SK-N-SH treated with all-trans-retinoic acid at 6 μM for 48 hours (cell line): ENCODE data around the gene CNTNAP2.

Source experiments
- ESRRG ChIP-seq: fragments of 250-450 bp; sonication (Bioruptor Pico); IDR thresholded peaks from 2 replicates; pipeline ENCODE4 v1.6.1; 2021; ENCODE audit warnings: mild to moderate bottlenecking
- GLIS3 ChIP-seq: fragments of 250-450 bp; sonication (Bioruptor Pico); IDR thresholded peaks from 2 replicates; pipeline ENCODE4 v1.5.0; 2020; ENCODE audit warnings: mild to moderate bottlenecking, moderate library complexity
- ISL1 ChIP-seq: fragments of 250-450 bp; sonication (Bioruptor Pico); IDR thresholded peaks from 2 replicates; pipeline ENCODE4 v2.1.2; 2022; ENCODE audit warnings: mild to moderate bottlenecking, moderate library complexity
- OSR1 ChIP-seq: fragments of 250-450 bp; sonication (Bioruptor Pico); IDR thresholded peaks from 2 replicates; pipeline ENCODE4 v1.8.0; 2022; ENCODE audit warnings: moderate library complexity, mild to moderate bottlenecking, inconsistent platforms
- PATZ1 ChIP-seq: fragments of 250-450 bp; sonication (Bioruptor Pico); IDR thresholded peaks from 2 replicates; pipeline ENCODE4 v1.8.0; 2020; ENCODE audit warnings: mild to moderate bottlenecking, moderate library complexity, borderline replicate concordance
- RARB ChIP-seq: fragments of 250-450 bp; sonication (Bioruptor Pico); IDR thresholded peaks from 2 replicates; pipeline ENCODE4 v1.8.0; 2021; ENCODE audit warnings: mild to moderate bottlenecking, moderate library complexity
- SNAI2 ChIP-seq: fragments of 250-450 bp; sonication (Bioruptor Pico); IDR thresholded peaks from 2 replicates; pipeline ENCODE4 v1.5.0; 2020; ENCODE audit warnings: mild to moderate bottlenecking, moderate library complexity
- ZFP3 ChIP-seq: fragments of 250-450 bp; sonication (Bioruptor Pico); IDR thresholded peaks from 2 replicates; pipeline ENCODE4 v1.5.0; 2020; ENCODE audit warnings: mild to moderate bottlenecking, moderate library complexity
- ZFP30 ChIP-seq: fragments of 450-650 bp; formaldehyde crosslinking; IDR thresholded peaks from 2 replicates; pipeline ENCODE4 v1.5.0; 2022; ENCODE audit warnings: mild to moderate bottlenecking, moderate library complexity
- ZNF70 ChIP-seq: fragments of 450-650 bp; formaldehyde crosslinking; IDR thresholded peaks from 2 replicates; pipeline ENCODE4 v1.5.0; 2020; ENCODE audit warnings: mild to moderate bottlenecking, moderate library complexity
- TF ChIP-seq, protein P1 (sequence below): fragments of 250-450 bp; sonication (Bioruptor Pico); IDR thresholded peaks from 2 replicates; pipeline ENCODE4 v1.5.0; 2020; ENCODE audit warnings: mild to moderate bottlenecking, moderate library complexity
- TF ChIP-seq, protein P2 (sequence below): fragments of 250-450 bp; sonication (Bioruptor Pico); IDR thresholded peaks from 2 replicates; pipeline ENCODE4 v1.5.1; 2020; ENCODE audit warnings: low read depth, mild to moderate bottlenecking, moderate library complexity

- TF ChIP-seq SNAI2 (CRISPR knock-in tag) (no peak), ISL1 (no peak), ZNF70 (no peak), PATZ1 (CRISPR knock-in tag) (no peak), GLIS3 (CRISPR knock-in tag) (no peak), OSR1 (CRISPR knock-in tag) (no peak), ZFP30 (no peak), ZFP3 (CRISPR knock-in tag) (no peak), ESRRG (CRISPR knock-in tag) (no peak), RARB (CRISPR knock-in tag) (no peak)
- TF ChIP-seq, protein P1, sequence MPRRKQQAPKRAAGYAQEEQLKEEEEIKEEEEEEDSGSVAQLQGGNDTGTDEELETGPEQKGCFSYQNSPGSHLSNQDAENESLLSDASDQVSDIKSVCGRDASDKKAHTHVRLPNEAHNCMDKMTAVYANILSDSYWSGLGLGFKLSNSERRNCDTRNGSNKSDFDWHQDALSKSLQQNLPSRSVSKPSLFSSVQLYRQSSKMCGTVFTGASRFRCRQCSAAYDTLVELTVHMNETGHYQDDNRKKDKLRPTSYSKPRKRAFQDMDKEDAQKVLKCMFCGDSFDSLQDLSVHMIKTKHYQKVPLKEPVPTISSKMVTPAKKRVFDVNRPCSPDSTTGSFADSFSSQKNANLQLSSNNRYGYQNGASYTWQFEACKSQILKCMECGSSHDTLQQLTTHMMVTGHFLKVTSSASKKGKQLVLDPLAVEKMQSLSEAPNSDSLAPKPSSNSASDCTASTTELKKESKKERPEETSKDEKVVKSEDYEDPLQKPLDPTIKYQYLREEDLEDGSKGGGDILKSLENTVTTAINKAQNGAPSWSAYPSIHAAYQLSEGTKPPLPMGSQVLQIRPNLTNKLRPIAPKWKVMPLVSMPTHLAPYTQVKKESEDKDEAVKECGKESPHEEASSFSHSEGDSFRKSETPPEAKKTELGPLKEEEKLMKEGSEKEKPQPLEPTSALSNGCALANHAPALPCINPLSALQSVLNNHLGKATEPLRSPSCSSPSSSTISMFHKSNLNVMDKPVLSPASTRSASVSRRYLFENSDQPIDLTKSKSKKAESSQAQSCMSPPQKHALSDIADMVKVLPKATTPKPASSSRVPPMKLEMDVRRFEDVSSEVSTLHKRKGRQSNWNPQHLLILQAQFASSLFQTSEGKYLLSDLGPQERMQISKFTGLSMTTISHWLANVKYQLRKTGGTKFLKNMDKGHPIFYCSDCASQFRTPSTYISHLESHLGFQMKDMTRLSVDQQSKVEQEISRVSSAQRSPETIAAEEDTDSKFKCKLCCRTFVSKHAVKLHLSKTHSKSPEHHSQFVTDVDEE: no peak
- TF ChIP-seq, protein P2, sequence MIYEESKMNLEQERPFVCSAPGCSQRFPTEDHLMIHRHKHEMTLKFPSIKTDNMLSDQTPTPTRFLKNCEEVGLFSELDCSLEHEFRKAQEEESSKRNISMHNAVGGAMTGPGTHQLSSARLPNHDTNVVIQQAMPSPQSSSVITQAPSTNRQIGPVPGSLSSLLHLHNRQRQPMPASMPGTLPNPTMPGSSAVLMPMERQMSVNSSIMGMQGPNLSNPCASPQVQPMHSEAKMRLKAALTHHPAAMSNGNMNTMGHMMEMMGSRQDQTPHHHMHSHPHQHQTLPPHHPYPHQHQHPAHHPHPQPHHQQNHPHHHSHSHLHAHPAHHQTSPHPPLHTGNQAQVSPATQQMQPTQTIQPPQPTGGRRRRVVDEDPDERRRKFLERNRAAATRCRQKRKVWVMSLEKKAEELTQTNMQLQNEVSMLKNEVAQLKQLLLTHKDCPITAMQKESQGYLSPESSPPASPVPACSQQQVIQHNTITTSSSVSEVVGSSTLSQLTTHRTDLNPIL (CRISPR knock-in tag): no peak
These were observed 1824.8 kb downstream of the CNTNAP2 start for GRCh38 chr7:147941381-147941780.
